ENCODE data around the gene SETX. TPM values are rescaled to one million over a fixed set of nuclear protein-coding genes. Genes with fewer than 3 reads are reported as not detected.

Gene SETX
- total and polyA plus RNA-seq, 5 donors: 15.1 to 33.1 (median 30.1) TPM

DNA sequence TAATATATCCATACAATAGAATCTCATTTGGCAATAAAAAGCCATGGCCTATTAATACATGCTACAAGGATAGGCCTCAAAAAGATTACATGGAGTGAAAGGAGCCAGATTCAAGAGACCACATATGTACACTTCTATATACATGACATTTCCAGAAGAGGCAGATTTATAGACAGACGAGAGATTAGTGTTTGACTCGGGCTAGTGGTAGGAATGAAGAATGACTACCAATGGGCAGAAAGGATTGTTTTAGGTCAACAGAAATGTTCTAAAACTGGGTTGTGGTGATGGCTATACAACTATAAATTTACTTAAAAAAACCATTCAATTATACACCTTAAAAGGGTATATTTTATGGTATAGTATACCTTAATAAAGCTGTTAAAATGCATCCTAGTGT is 41.9 kb downstream of the SETX start:
- Histone ChIP-seq H3K9me3 (ENCODE audit: control insufficient read depth, low read length) (no peaks in the 10 kb centered on the region), H3K27me3 (ENCODE audit: control insufficient read depth, insufficient read depth) (no peaks in the 10 kb centered on the region), H3K4me3 (ENCODE audit: low read length) (no peak overlapping the region), H3K4me1 (ENCODE audit: control insufficient read depth, insufficient read depth, low read length) (no peaks in the 10 kb centered on the region), H3K27ac (ENCODE audit: low read length) (no peak overlapping the region)
- intact Hi-C loops (cut with DNase I): no loop called here
- DNase-seq: no peak
- 80% methylated on average over 2 of the region's 2 CpGs for WGBS
- no peak for ATAC-seq

GRCh38 chr9:132312426-132312825 is 42.4 kb downstream of the SETX start:
- no peak overlapping the region for H3K27ac ChIP-seq (ENCODE audit: low read length)
- ATAC-seq (no peak), DNase-seq (no peak)
- no peaks in the 10 kb centered on the region for H3K27me3 ChIP-seq (ENCODE audit: control insufficient read depth, insufficient read depth)
- no peaks in the 10 kb centered on the region for H3K4me1 ChIP-seq (ENCODE audit: control insufficient read depth, insufficient read depth, low read length)
- intact Hi-C loops (cut with DNase I): no loop called here
- no peak overlapping the region for H3K4me3 ChIP-seq (ENCODE audit: low read length)
- H3K9me3 ChIP-seq (ENCODE audit: control insufficient read depth, low read length): no peaks in the 10 kb centered on the region

GRCh38 chr9:132311978-132312377 is 42.8 kb downstream of the SETX start:
- intact Hi-C loops (cut with DNase I): no loop called here
- Histone ChIP-seq H3K27ac (ENCODE audit: low read length) (no peak overlapping the region), H3K9me3 (ENCODE audit: control insufficient read depth, low read length) (no peaks in the 10 kb centered on the region), H3K4me3 (ENCODE audit: low read length) (no peak overlapping the region), H3K4me1 (ENCODE audit: control insufficient read depth, insufficient read depth, low read length) (no peaks in the 10 kb centered on the region), H3K27me3 (ENCODE audit: control insufficient read depth, insufficient read depth) (no peaks in the 10 kb centered on the region)
- WGBS: 80% methylated on average over 4 of the region's 4 CpGs
- DNase-seq (no peak), ATAC-seq (no peak)

DNA sequence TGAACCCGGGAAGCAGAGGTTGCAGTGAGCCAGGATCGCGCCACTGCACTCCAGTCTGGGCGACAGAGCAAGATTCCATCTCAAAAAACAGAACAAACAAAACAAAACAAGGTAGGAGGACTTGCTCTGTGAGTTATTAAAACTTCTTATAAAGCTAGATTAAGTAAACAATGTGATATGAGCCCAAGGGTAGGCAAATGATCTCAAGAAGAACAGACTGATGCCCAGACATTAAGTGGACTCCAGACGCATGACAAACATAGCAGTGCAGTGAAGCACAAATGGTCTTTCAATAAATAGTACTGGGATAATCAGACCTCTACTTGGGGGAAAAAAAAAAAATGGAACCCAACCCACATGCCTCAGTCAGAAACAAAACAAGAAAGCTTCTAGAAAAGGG is 45.7 kb downstream of the SETX start:
- H3K4me3 ChIP-seq (ENCODE audit: low read length): no peak overlapping the region
- H3K27me3 ChIP-seq (ENCODE audit: control insufficient read depth, insufficient read depth): no peaks in the 10 kb centered on the region
- H3K27ac ChIP-seq (ENCODE audit: low read length): no peak overlapping the region
- H3K9me3 ChIP-seq (ENCODE audit: control insufficient read depth, low read length): no peaks in the 10 kb centered on the region
- intact Hi-C loops (cut with DNase I): no loop called here
- no peak for ATAC-seq
- DNase-seq: no peak
- WGBS: 96% methylated on average over 5 of the region's 5 CpGs
- no peaks in the 10 kb centered on the region for H3K4me1 ChIP-seq (ENCODE audit: control insufficient read depth, insufficient read depth, low read length)

- intact Hi-C loops (cut with DNase I): no loop called here
- no peaks in the 10 kb centered on the region for H3K9me3 ChIP-seq (ENCODE audit: control insufficient read depth, low read length)
- 96% methylated on average over 6 of the region's 6 CpGs for WGBS
- no peak overlapping the region for H3K4me3 ChIP-seq (ENCODE audit: low read length)
- H3K27me3 ChIP-seq (ENCODE audit: control insufficient read depth, insufficient read depth): no peaks in the 10 kb centered on the region
- ATAC-seq (no peak), DNase-seq (no peak)
- H3K4me1 ChIP-seq (ENCODE audit: control insufficient read depth, insufficient read depth, low read length): no peaks in the 10 kb centered on the region
- H3K27ac ChIP-seq (ENCODE audit: low read length): no peak overlapping the region
These were observed 53.3 kb downstream of the SETX start for GRCh38 chr9:132301521-132301920.

DNA sequence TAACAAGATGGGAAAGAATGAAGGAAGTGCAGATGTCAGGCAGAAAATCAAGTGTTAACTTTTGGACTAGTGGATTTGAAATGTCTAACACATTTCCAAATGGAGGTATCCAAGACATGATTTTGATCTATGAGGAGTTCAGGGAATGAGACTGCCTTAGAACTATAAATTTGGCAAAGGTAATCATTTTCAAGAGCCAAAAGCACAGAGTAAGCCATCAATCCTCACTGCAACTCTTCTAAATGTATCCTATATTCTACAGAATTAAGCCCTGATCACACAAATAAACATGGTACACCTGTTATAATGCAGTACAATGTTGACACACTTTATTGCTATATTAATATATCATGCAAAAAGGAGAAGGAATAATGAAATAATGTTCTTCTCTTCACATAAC is 55.6 kb downstream of the SETX start:
- Histone ChIP-seq H3K27ac (ENCODE audit: low read length) (no peak overlapping the region), H3K27me3 (ENCODE audit: control insufficient read depth, insufficient read depth) (no peaks in the 10 kb centered on the region), H3K4me3 (ENCODE audit: low read length) (no peak overlapping the region), H3K9me3 (ENCODE audit: control insufficient read depth, low read length) (no peaks in the 10 kb centered on the region), H3K4me1 (ENCODE audit: control insufficient read depth, insufficient read depth, low read length) (no peaks in the 10 kb centered on the region)
- ATAC-seq: no peak
- intact Hi-C loops (cut with DNase I): no loop called here
- no peak for DNase-seq

DNA sequence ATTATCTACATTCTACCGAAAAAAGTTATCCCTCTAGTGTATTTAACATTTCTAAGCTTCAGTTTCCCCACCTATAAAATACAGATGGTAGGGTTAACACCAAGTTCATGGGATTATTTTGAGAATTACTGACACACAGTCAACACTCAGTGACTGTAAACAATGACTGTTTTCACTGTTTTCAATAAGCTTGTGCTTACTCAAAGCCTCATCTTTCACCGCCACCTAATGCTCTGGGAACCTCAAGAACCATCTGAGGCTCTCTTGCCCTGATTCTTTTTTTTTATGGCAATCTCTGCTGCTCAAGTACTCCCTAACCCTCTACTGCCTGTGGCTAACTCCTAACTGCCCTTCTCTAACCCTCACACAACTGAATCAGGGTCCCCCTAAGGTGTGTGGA is 59.6 kb downstream of the SETX start:
- no peaks in the 10 kb centered on the region for H3K4me1 ChIP-seq (ENCODE audit: control insufficient read depth, insufficient read depth, low read length)
- DNase-seq: no peak
- H3K27ac ChIP-seq (ENCODE audit: low read length): no peak overlapping the region
- intact Hi-C loops (cut with DNase I): no loop called here
- 93% methylated on average over 2 of the region's 2 CpGs for WGBS
- no peak overlapping the region for H3K4me3 ChIP-seq (ENCODE audit: low read length)
- H3K9me3 ChIP-seq (ENCODE audit: control insufficient read depth, low read length): no peaks in the 10 kb centered on the region
- no peak for ATAC-seq
- no peaks in the 10 kb centered on the region for H3K27me3 ChIP-seq (ENCODE audit: control insufficient read depth, insufficient read depth)

DNA sequence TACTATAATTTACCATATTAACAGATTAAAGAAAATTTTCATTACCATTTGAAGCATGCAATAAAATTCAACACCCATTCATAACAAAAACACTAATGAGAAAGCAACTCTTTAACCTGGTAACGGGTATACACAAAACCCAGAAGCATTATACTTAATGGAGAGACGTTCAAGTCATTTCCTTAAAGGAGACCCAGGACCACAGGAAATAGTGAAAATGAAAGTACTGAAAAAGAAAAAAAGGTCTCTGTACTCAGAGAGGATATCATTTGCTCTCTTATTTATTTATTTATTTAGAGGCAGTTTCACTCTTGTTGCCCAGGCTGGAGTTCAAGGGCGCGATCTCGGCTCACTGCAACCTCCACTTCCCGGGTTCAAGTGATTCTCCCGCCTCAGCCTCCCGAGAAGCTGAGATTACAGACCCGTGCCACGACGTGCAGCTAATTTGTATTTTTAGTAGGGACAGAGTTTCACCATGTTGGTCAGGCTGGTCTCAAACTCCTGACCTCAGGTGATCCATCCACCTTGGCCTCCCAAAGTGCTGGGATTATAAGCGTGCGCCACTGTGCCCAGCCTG is 61.6 kb downstream of the SETX start:
- Histone ChIP-seq H3K27ac (ENCODE audit: low read length) (no peak overlapping the region), H3K9me3 (ENCODE audit: control insufficient read depth, low read length) (no peaks in the 10 kb centered on the region), H3K4me1 (ENCODE audit: control insufficient read depth, insufficient read depth, low read length) (no peaks in the 10 kb centered on the region), H3K4me3 (ENCODE audit: low read length) (no peak overlapping the region), H3K27me3 (ENCODE audit: control insufficient read depth, insufficient read depth) (no peaks in the 10 kb centered on the region)
- WGBS: 89% methylated on average over 13 of the region's 13 CpGs
- intact Hi-C loops (cut with DNase I): no loop called here
- no peak for DNase-seq
- no peak for ATAC-seq

GRCh38 chr9:132288966-132289365 is 65.8 kb downstream of the SETX start:
- no peaks in the 10 kb centered on the region for H3K4me1 ChIP-seq (ENCODE audit: control insufficient read depth, insufficient read depth, low read length)
- H3K9me3 ChIP-seq (ENCODE audit: control insufficient read depth, low read length): no peaks in the 10 kb centered on the region
- no peak for ATAC-seq
- no peak overlapping the region for H3K4me3 ChIP-seq (ENCODE audit: low read length)
- DNase-seq: no peak
- WGBS: 50% methylated on average over 2 of the region's 2 CpGs
- intact Hi-C loops (cut with DNase I): no loop called here
- no peak overlapping the region for H3K27ac ChIP-seq (ENCODE audit: low read length)
- H3K27me3 ChIP-seq (ENCODE audit: control insufficient read depth, insufficient read depth): no peaks in the 10 kb centered on the region

DNA sequence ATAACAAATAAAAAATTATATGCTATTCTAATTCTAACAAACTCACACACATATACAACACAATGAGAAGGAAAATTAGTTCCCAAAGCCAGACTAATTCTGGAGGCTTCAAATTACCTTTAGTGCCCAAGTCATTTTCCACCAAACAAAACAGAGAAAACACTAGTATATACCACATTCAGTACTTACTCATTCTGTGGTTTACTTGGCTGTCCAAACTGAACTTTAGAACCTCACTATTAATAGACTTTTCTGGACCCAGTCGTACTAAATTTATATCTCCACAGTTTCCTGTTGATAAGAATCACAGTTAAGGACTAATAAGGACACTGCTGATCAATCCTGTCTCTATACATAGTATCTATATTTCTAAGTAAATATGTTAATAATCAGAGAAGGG is 66.4 kb downstream of the SETX start:
- 4% methylated on average over 1 of the region's 1 CpG for WGBS
- no peaks in the 10 kb centered on the region for H3K27me3 ChIP-seq (ENCODE audit: control insufficient read depth, insufficient read depth)
- no peak overlapping the region for H3K27ac ChIP-seq (ENCODE audit: low read length)
- H3K9me3 ChIP-seq (ENCODE audit: control insufficient read depth, low read length): no peaks in the 10 kb centered on the region
- no peaks in the 10 kb centered on the region for H3K4me1 ChIP-seq (ENCODE audit: control insufficient read depth, insufficient read depth, low read length)
- H3K4me3 ChIP-seq (ENCODE audit: low read length): no peak overlapping the region
- ATAC-seq: no peak
- no peak for DNase-seq
- intact Hi-C loops (cut with DNase I): no loop called here

GRCh38 chr9:132287256-132287760 is 67.5 kb downstream of the SETX start:
- ATAC-seq: no peak
- H3K27me3 ChIP-seq (ENCODE audit: control insufficient read depth, insufficient read depth): no peaks in the 10 kb centered on the region
- DNase-seq: no peak
- intact Hi-C loops (cut with DNase I): no loop called here
- no peak overlapping the region for H3K27ac ChIP-seq (ENCODE audit: low read length)
- no peaks in the 10 kb centered on the region for H3K9me3 ChIP-seq (ENCODE audit: control insufficient read depth, low read length)
- no peak overlapping the region for H3K4me3 ChIP-seq (ENCODE audit: low read length)
- 63% methylated on average over 3 of the region's 3 CpGs for WGBS
- no peaks in the 10 kb centered on the region for H3K4me1 ChIP-seq (ENCODE audit: control insufficient read depth, insufficient read depth, low read length)

- ATAC-seq (no peak), DNase-seq (no peak)
- Histone ChIP-seq H3K4me1 (ENCODE audit: control insufficient read depth, insufficient read depth, low read length) (no peaks in the 10 kb centered on the region), H3K27ac (ENCODE audit: low read length) (no peak overlapping the region), H3K27me3 (ENCODE audit: control insufficient read depth, insufficient read depth) (no peaks in the 10 kb centered on the region), H3K9me3 (ENCODE audit: control insufficient read depth, low read length) (no peaks in the 10 kb centered on the region), H3K4me3 (ENCODE audit: low read length) (no peak overlapping the region)
- 75% methylated on average over 7 of the region's 7 CpGs for WGBS
- intact Hi-C loops (cut with DNase I): no loop called here
These were observed 70.9 kb downstream of the SETX start for GRCh38 chr9:132283863-132284262.

Data from right cardiac atrium (tissue), 5 donors.